Large intestine (tissue), 3 donors: ENCODE results near the gene CNTN1. TPM values are rescaled to one million over a fixed set of nuclear protein-coding genes. Genes with fewer than 3 reads are reported as not detected.

ENCODE experiments used
- DNase-seq, 2 donors: peaks; one replicate each; pipeline versions ENCODE4 v3.0.0 to v3.0.0-alpha.2; 2013
- H3K27ac ChIP-seq: one replicate; pipeline ENCODE4 v1.5.1; 2013; ENCODE audit warnings: low read length
- H3K27me3 ChIP-seq: 2 replicates; pipeline ENCODE4 v1.6.1; 2013; ENCODE audit warnings: low read length; ENCODE audit not compliant: control insufficient read depth, insufficient read depth
- H3K36me3 ChIP-seq: 2 replicates; pipeline ENCODE4 v1.6.1; 2013; ENCODE audit warnings: low read length; ENCODE audit not compliant: control insufficient read depth, insufficient read depth
- H3K4me1 ChIP-seq: one replicate; pipeline ENCODE4 v1.6.1; 2013; ENCODE audit warnings: low read length; ENCODE audit not compliant: control insufficient read depth, insufficient read depth
- H3K4me3 ChIP-seq: one replicate; pipeline ENCODE4 v1.5.1; 2013; ENCODE audit warnings: low read length
- H3K9me3 ChIP-seq: one replicate; pipeline ENCODE4 v1.6.1; 2013; ENCODE audit warnings: mild to moderate bottlenecking, low read depth, low read length, moderate library complexity; ENCODE audit not compliant: control insufficient read depth
- WGBS: methylation state at CpG from one replicate; pipeline ENCODE4 v1.1.5; 2013; ENCODE audit warnings: low lambda C conversion rate; ENCODE audit not compliant: insufficient coverage; 5-methylcytosine and 5-hydroxymethylcytosine counted together
- polyA plus RNA-seq: library from polyadenylated mRNA; unstranded; fragments of 120-200 nt; gene quantifications from one replicate; pipeline ENCODE4 v1.2.1, GENCODE V29; 2013

The CNTN1 gene
- polyA plus RNA-seq, 1 donor, result 7.4 TPM

- Histone ChIP-seq H3K36me3 (no peaks in the 10 kb centered on the region), H3K27ac (no peak overlapping the region), H3K27me3 (no peaks in the 10 kb centered on the region), H3K9me3 (peaks cover 4% of the 10 kb centered on the region), H3K4me3 (no peak overlapping the region), H3K4me1 (no peaks in the 10 kb centered on the region)
- DNase-seq, result no peak
- no CpG with 5 or more reads among the region's 1 CpG for WGBS
These were observed 321.8 kb downstream of the CNTN1 start for GRCh38 chr12:41013881-41014642.

DNA sequence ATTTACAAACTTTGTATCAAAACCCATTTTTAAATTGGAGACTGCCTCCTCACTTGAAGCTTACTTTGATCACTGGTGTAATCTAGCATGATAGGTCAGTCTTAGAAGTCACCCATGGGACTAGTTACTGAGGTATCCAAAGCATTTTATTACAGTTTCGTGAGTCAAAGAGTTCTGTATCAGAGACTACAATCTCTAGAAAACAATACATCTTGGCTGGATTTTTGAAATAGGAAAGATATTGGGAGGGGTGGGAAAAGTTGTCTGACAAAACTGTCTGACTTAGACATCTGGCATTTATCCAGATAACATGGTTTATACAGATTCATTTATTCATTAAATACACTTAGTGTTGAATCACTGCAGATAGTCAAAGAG lies 322.4 kb downstream of the CNTN1 start:
- no peak for DNase-seq
- H3K4me3 ChIP-seq, result no peak overlapping the region
- H3K27ac ChIP-seq, result no peak overlapping the region
- WGBS, result no CpG with 5 or more reads among the region's 1 CpG
- no peaks in the 10 kb centered on the region for H3K27me3 ChIP-seq
- no peaks in the 10 kb centered on the region for H3K4me1 ChIP-seq
- no peaks in the 10 kb centered on the region for H3K36me3 ChIP-seq
- peaks cover 4% of the 10 kb centered on the region for H3K9me3 ChIP-seq

DNA sequence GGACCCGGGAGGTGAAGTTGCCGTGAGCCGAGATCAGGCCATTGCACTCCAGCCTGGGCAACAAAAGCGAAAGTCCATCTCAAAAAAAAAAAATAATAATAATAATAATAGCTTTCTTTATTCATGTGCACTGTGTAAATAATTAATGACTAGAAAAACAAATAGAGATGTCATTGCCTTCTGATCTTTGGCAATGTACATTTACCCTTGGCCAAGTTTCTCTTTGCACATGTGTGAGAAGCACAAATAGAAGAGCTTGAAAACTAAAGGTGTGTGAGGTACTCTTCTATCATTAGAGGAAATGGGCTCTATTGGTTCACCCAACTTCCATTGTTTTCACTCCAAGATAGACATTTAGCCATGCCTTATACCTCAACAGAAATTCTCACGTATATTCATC lies 325.8 kb downstream of the CNTN1 start:
- Histone ChIP-seq H3K9me3 (no peaks in the 10 kb centered on the region), H3K4me3 (no peak overlapping the region), H3K4me1 (no peaks in the 10 kb centered on the region), H3K27me3 (no peaks in the 10 kb centered on the region), H3K27ac (no peak overlapping the region), H3K36me3 (no peaks in the 10 kb centered on the region)
- 100% methylated on average over 1 of the region's 5 CpGs for WGBS
- DNase-seq, result no peak

DNA sequence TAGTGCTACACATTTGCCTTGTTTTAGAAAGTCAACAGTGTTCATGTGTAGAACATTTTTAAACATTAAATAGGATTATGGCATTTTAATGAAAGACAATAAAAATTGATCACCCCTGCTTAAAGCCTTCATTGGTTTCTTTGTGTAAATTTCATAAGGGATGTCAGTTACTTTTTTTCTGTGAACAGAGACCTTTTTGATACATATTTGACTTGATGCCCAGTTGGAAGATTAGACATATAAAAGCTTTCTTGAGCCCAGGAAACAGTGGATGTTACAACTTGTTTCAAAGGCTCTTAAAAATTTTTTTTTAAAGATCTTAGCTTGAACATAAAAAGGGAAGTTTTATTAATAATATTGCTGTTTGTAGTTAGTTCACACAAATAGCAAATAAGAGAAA lies 327.2 kb downstream of the CNTN1 start:
- H3K4me3 ChIP-seq, result no peak overlapping the region
- H3K27ac ChIP-seq, result no peak overlapping the region
- H3K36me3 ChIP-seq, result no peaks in the 10 kb centered on the region
- H3K27me3 ChIP-seq, result no peaks in the 10 kb centered on the region
- H3K9me3 ChIP-seq, result no peaks in the 10 kb centered on the region
- H3K4me1 ChIP-seq, result no peaks in the 10 kb centered on the region
- DNase-seq, result no peak

DNA sequence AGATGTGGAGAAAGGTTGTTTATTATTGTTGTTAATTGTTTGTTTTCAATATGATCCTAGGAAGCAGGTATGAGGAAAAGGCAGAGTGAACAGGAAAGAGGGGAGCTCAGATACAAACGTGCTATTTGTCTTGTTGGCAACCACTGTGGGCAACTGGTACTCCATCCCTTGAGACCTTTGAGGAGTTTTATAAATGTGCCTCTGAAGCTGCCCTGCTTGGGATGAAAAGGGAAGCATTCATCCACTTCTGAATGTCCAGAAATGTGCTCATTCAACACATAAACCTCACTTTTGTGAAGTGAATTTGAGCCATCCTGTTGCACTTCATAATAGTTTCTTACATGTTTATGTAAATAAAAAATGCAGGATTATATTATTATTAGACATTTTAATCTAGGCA lies 331.6 kb downstream of the CNTN1 start:
- WGBS, result no CpG with 5 or more reads among the region's 1 CpG
- Histone ChIP-seq H3K36me3 (no peaks in the 10 kb centered on the region), H3K27me3 (no peaks in the 10 kb centered on the region), H3K27ac (no peak overlapping the region), H3K4me3 (no peak overlapping the region), H3K4me1 (no peaks in the 10 kb centered on the region), H3K9me3 (no peaks in the 10 kb centered on the region)
- DNase-seq, result no peak

DNA sequence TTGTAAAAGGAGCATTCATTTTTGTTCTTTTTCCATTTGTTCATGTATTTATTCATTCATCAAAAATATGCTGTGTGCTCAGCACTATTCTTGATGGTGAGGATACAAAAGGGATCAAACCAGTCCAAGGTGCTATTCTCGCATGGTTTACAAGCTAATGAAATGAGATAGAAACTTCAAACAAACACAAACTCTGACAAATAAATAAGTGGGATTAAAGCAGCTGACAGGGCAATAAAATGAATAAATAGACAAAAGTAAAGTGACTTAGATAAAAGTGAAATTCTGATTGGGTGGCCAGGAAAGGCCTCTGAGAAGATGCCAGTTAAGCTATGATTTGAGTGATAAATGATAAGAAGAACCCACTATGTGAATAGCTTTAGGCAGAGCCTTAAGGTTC lies 333.9 kb downstream of the CNTN1 start:
- Histone ChIP-seq H3K27me3 (no peaks in the 10 kb centered on the region), H3K4me3 (no peak overlapping the region), H3K4me1 (no peaks in the 10 kb centered on the region), H3K9me3 (no peaks in the 10 kb centered on the region), H3K27ac (no peak overlapping the region), H3K36me3 (no peaks in the 10 kb centered on the region)
- WGBS, result 57% methylated on average over 1 of the region's 1 CpG
- no peak for DNase-seq

DNA sequence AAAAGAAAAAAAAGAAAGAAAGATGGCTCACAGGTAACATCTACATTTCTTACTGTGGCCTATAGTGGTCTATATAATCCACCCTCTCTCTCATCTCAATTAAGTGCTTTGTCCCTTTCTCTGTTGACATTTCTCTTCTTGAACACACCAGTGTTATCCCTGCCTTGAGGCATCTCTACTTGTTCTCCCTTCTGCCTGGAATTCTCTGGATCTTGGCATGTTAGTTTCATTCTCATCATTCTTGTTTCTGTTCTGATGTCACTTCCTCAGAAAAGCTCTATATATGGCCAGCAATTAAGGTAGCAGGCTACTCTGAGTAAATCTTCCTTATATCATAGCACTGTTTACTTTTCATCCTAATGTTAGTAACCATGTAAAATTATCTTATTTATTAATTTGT lies 340.1 kb downstream of the CNTN1 start:
- Histone ChIP-seq H3K27me3 (no peaks in the 10 kb centered on the region), H3K9me3 (no peaks in the 10 kb centered on the region), H3K4me1 (no peaks in the 10 kb centered on the region), H3K36me3 (no peaks in the 10 kb centered on the region), H3K27ac (no peak overlapping the region), H3K4me3 (no peak overlapping the region)
- no peak for DNase-seq

- Histone ChIP-seq H3K4me3 (no peak overlapping the region), H3K36me3 (no peaks in the 10 kb centered on the region), H3K27ac (no peak overlapping the region), H3K27me3 (no peaks in the 10 kb centered on the region), H3K9me3 (no peaks in the 10 kb centered on the region), H3K4me1 (no peaks in the 10 kb centered on the region)
- WGBS, result no CpG with 5 or more reads among the region's 1 CpG
- no peak for DNase-seq
These were observed 342.4 kb downstream of the CNTN1 start for GRCh38 chr12:41034686-41035085.

DNA sequence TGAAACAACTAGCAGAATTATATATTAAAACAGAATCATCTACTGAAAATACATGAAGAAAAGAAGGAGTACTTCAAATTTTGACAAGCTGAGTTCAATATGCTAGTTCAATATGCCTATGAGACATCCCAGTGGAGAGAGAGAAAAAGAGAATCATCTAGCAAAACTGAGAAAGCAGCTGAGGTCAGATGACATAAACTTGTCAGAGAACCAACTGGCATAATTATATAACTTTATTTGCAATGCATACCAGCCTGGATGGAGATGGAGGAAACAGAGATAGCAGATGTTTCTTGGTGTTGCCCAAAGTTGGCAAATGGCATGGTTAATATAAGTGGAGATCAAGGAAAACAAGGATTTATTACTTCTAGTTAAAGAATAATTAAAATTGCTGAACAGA lies 347.2 kb downstream of the CNTN1 start:
- no peak overlapping the region for H3K4me3 ChIP-seq
- H3K4me1 ChIP-seq, result no peaks in the 10 kb centered on the region
- DNase-seq, result no peak
- H3K36me3 ChIP-seq, result no peaks in the 10 kb centered on the region
- H3K27ac ChIP-seq, result no peak overlapping the region
- H3K27me3 ChIP-seq, result no peaks in the 10 kb centered on the region
- H3K9me3 ChIP-seq, result no peaks in the 10 kb centered on the region

- Histone ChIP-seq H3K9me3 (no peaks in the 10 kb centered on the region), H3K4me3 (no peak overlapping the region), H3K36me3 (no peaks in the 10 kb centered on the region), H3K27ac (no peak overlapping the region), H3K27me3 (no peaks in the 10 kb centered on the region), H3K4me1 (no peaks in the 10 kb centered on the region)
- no CpG with 5 or more reads among the region's 1 CpG for WGBS
- DNase-seq, result no peak
These were observed 353.3 kb downstream of the CNTN1 start for GRCh38 chr12:41045509-41045908.

- WGBS, result 0% methylated on average over 1 of the region's 2 CpGs
- H3K27me3 ChIP-seq, result no peaks in the 10 kb centered on the region
- DNase-seq, result no peak
- no peak overlapping the region for H3K27ac ChIP-seq
- H3K9me3 ChIP-seq, result no peaks in the 10 kb centered on the region
- H3K4me3 ChIP-seq, result no peak overlapping the region
- H3K4me1 ChIP-seq, result no peaks in the 10 kb centered on the region
- no peaks in the 10 kb centered on the region for H3K36me3 ChIP-seq
These were observed 356.8 kb downstream of the CNTN1 start for GRCh38 chr12:41049033-41049432.
